K562 (cell line): Measurements from ENCODE around the gene TRANK1. TPM values are rescaled to one million over a fixed set of nuclear protein-coding genes. Genes with fewer than 3 reads are reported as not detected.

Experiments
- ATAC-seq: fragments of 200-7000 bp; cut with Tn5 transposase; 3 replicates; pipeline ENCODE4 v1.9.1; 2020; ENCODE audit warnings: moderate library complexity
- BruUV-seq: library from RNA; stranded (reverse); fragments of 400-500 nt; replicated peaks from 2 replicates; lab custom pipeline; 2021; lab: Mats Ljungman, UMichigan
- CTCF ChIA-PET: fragments of 300-600 bp; formaldehyde crosslinking; extraction: SDS; loops from one replicate; lab custom pipeline; 2021; ENCODE audit warnings: low intra/inter-chr PET ratio; lab: Yijun Ruan, JAX
- POLR2A ChIA-PET: fragments of 300-600, 350-650 bp; sonication (Branson Sonifier 250); formaldehyde crosslinking; extraction: SDS; loops from one replicate; lab custom pipeline; 2021; ENCODE audit warnings: antibody characterized with exemption, inconsistent platforms; lab: Yijun Ruan, JAX
- DNase-seq, 4 experiments: peaks; one replicate each; pipeline versions ENCODE4 v3.0.0 to v3.0.0-alpha.2; 2011 to 2018; ENCODE audit warnings: low spot score in 3 of 4, mixed read lengths in 3 of 4; ENCODE audit errors: extremely low read depth in 1 of 4
- FAIRE-seq: peaks from 2 replicates; lab custom pipeline; 2011; peaks lifted over from hg19 to GRCh38; lab: Jason Lieb, UNC
- H2AFZ ChIP-seq: 2 replicates; pipeline ENCODE4 v1.6.0; 2011; ENCODE audit warnings: low read depth, low read length, control low read depth, inconsistent platforms
- H3K27ac ChIP-seq: fragments of 200-600 bp; 3 replicates; pipeline ENCODE4 v1.8.0; 2011; ENCODE audit warnings: low read depth, mild to moderate bottlenecking, control low read depth, inconsistent platforms, low read length, moderate library complexity, mixed read lengths; ENCODE audit errors: extremely low read depth
- H3K27me3 ChIP-seq, 2 experiments: fragments of 300-600 bp in 1 of 2; 2 replicates in 1 of 2; 3 replicates in 1 of 2; pipeline versions ENCODE4 v1.6.0 to v1.8.0; 2011; ENCODE audit warnings: inconsistent platforms in 2 of 2, low read length in 2 of 2, mild to moderate bottlenecking in 1 of 2, mixed read lengths in 1 of 2, moderate library complexity in 1 of 2; ENCODE audit not compliant: control insufficient read depth in 2 of 2, insufficient read depth in 2 of 2
- H3K36me3 ChIP-seq: fragments of 300-600 bp; 3 replicates; pipeline ENCODE4 v1.8.0; 2011; ENCODE audit warnings: mild to moderate bottlenecking, low read length, inconsistent platforms; ENCODE audit not compliant: control insufficient read depth, insufficient read depth
- H3K4me1 ChIP-seq, 2 experiments: fragments of 200-600 bp in 1 of 2; replicated peaks in 1 of 2; 2 replicates in 1 of 2; 3 replicates in 1 of 2; pipeline versions ENCODE4 v1.5.1 to v1.8.0; 2011; ENCODE audit warnings: inconsistent platforms in 2 of 2, low read length in 2 of 2, mild to moderate bottlenecking in 1 of 2, mixed read lengths in 1 of 2, moderate library complexity in 1 of 2; ENCODE audit not compliant: control insufficient read depth in 2 of 2, insufficient read depth in 2 of 2
- H3K4me2 ChIP-seq: 2 replicates; pipeline ENCODE4 v1.6.1; 2011; ENCODE audit warnings: low read length, control low read depth, inconsistent platforms, mixed read lengths; ENCODE audit not compliant: insufficient read depth
- H3K4me3 ChIP-seq: fragments of 200-600 bp; sonication (generic), shearing (Covaris generic); 2 replicates; pipeline ENCODE4 v1.5.1; 2016; ENCODE audit warnings: control low read depth, inconsistent platforms
- H3K79me2 ChIP-seq: fragments of 200-600 bp; 3 replicates; pipeline ENCODE4 v1.8.0; 2011; ENCODE audit warnings: low read length, inconsistent platforms; ENCODE audit not compliant: control insufficient read depth, insufficient read depth
- H3K9ac ChIP-seq, 2 experiments: 2 replicates each; pipeline versions ENCODE4 v1.6.0 to v1.6.1; 2011; ENCODE audit warnings: low read depth in 2 of 2, low read length in 2 of 2, control low read depth in 1 of 2, inconsistent platforms in 1 of 2, mild to moderate bottlenecking in 1 of 2, mixed read lengths in 1 of 2; ENCODE audit not compliant: insufficient read depth in 1 of 2
- H3K9me1 ChIP-seq: one replicate; pipeline ENCODE4 v1.6.0; 2011; ENCODE audit warnings: inconsistent platforms, mild to moderate bottlenecking, low read length, moderate library complexity; ENCODE audit not compliant: control insufficient read depth, insufficient read depth
- H3K9me3 ChIP-seq: replicated peaks from 2 replicates; pipeline ENCODE4 v1.5.1; 2011; ENCODE audit warnings: low read depth, low read length, inconsistent platforms; ENCODE audit not compliant: control insufficient read depth, insufficient read depth
- H4K20me1 ChIP-seq: replicated peaks from 2 replicates; pipeline ENCODE4 v1.6.1; 2011; ENCODE audit warnings: low read length, inconsistent platforms, mixed read lengths; ENCODE audit not compliant: control insufficient read depth, insufficient read depth
- EWSR1 ChIP-seq: fragments of 450-650 bp; IDR thresholded peaks from 2 replicates; pipeline ENCODE4 v1.6.1; 2018; ENCODE audit warnings: borderline replicate concordance, mild to moderate bottlenecking, low read depth, moderate library complexity; ENCODE audit not compliant: partially characterized antibody
- FOXJ2 ChIP-seq: fragments of 200-800 bp; sonication (Bioruptor generic); IDR thresholded peaks from 2 replicates; pipeline ENCODE4 v1.6.1; 2016; ENCODE audit warnings: missing genetic modification characterization, missing compliant biosample characterization
- MYBL2 ChIP-seq, 2 experiments: fragments of 450-650 bp in 1 of 2; sonication (generic) in 1 of 2; formaldehyde crosslinking in 1 of 2; IDR thresholded peaks; 2 replicates each; pipeline versions ENCODE4 v1.6.1 to v1.8.1; 2017 to 2022; ENCODE audit warnings: borderline replicate concordance in 1 of 2, inconsistent platforms in 1 of 2, low read depth in 1 of 2, mild to moderate bottlenecking in 1 of 2, missing genetic modification reagents in 1 of 2, moderate library complexity in 1 of 2
- NELFE ChIP-seq: IDR thresholded peaks from 2 replicates; pipeline ENCODE4 v1.6.1; 2011; ENCODE audit warnings: mild to moderate bottlenecking; ENCODE audit not compliant: insufficient read depth, insufficient read length
- SRSF9 ChIP-seq: fragments of 200-400 bp; formaldehyde crosslinking; IDR thresholded peaks from 2 replicates; pipeline ENCODE4 v1.6.1; 2017; ENCODE audit warnings: low read depth, low read length, borderline replicate concordance
- ZNF764 ChIP-seq: fragments of 250-450 bp; sonication (Bioruptor Pico); IDR thresholded peaks from 2 replicates; pipeline ENCODE4 v1.4.0; 2020; ENCODE audit warnings: low read depth, mild to moderate bottlenecking, moderate library complexity
- ZNF785 ChIP-seq: fragments of 250-450 bp; sonication (Bioruptor Pico); IDR thresholded peaks from 2 replicates; pipeline ENCODE4 v1.4.0; 2020; ENCODE audit warnings: mild to moderate bottlenecking
- WGBS: fragments of 100-300 bp; shearing (Covaris generic); methylation state at CpG from one replicate; pipeline ENCODE4 v1.1.6; 2016; ENCODE audit warnings: low coverage, mixed read lengths; ENCODE audit not compliant: insufficient coverage; ENCODE audit errors: missing lambda C conversion rate; 5-methylcytosine and 5-hydroxymethylcytosine counted together
- in situ Hi-C: fragments of 300-500 bp; cut with MboI; formaldehyde crosslinking; loops from 4 replicates; pipeline ENCODE4 v1.15.0; 2018; ENCODE audit warnings: inconsistent platforms, mixed read lengths
- intact Hi-C: fragments of 100-400 bp; cut with micrococcal nuclease; formaldehyde crosslinking; loops from 2 replicates; pipeline ENCODE4 v1.14.2; 2022
- polyA plus RNA-seq, 8 experiments: library from polyadenylated mRNA; depleted of rRNA in 4 of 8; stranded (reverse) in 5 of 8; unstranded in 3 of 8; fragments of >200 nt; fragmentation: Nextera tagmentation in 2 of 8; fragmentation: Illumina TruSeq in 1 of 8; extraction: Ambion mirVana in 2 of 8; extraction: Trizol in 1 of 8; gene quantifications; 2 replicates each; pipeline versions ENCODE4 v1.2.1 to v1.2.3, GENCODE V29; 2011 to 2014; ENCODE audit warnings: inconsistent platforms in 1 of 8, missing spikeins in 1 of 8
- total RNA-seq, 7 experiments: library from RNA; depleted of rRNA in 6 of 7; stranded (reverse); fragments of >200 nt in 6 of 7; fragmentation: Illumina TruSeq in 2 of 7; extraction: Trizol in 2 of 7; gene quantifications; 2 replicates each; pipeline versions ENCODE4 v1.2.1 to v1.2.3, GENCODE V29; 2011 to 2021; ENCODE audit warnings: low replicate concordance in 1 of 7
- TF ChIP-seq, protein P1 (sequence below): fragments of 250-450 bp; sonication (Bioruptor Pico); IDR thresholded peaks from 2 replicates; pipeline ENCODE4 v1.5.0; 2020; ENCODE audit warnings: mild to moderate bottlenecking
- TF ChIP-seq, protein P2 (sequence below): fragments of 450-650 bp; IDR thresholded peaks from 2 replicates; pipeline ENCODE4 v1.6.1; 2016; ENCODE audit warnings: borderline replicate concordance
- TF ChIP-seq, protein P3 (sequence below): fragments of 450-650 bp; conservative IDR thresholded peaks from 2 replicates; pipeline ENCODE4 v1.6.1; 2016; ENCODE audit warnings: missing genetic modification characterization, low read depth, mild to moderate bottlenecking, control low read depth, missing compliant biosample characterization

Gene TRANK1
- total and polyA plus RNA-seq, 9 of the 15 experiments (the other 6 are each of a cell fraction or from before 2014, with no cell fraction given), result 0.41 to 5.3 (median 2.1) TPM

GRCh38 chr3:36796161-36796560 lies 148.7 kb downstream of the TRANK1 start (continued):
- TF ChIP-seq MYBL2 (IDR thresholded peaks at IDR 0.05; ENCODE audit: low read depth) (no peak), MYBL2 (CRISPR knock-in tag; IDR thresholded peaks at IDR 0.05; ENCODE audit: borderline replicate concordance) (no peak)

- H3K4me2 ChIP-seq, result no peak overlapping the region
- H4K20me1 ChIP-seq, result no peaks in the 10 kb centered on the region
- TF ChIP-seq, protein P1, sequence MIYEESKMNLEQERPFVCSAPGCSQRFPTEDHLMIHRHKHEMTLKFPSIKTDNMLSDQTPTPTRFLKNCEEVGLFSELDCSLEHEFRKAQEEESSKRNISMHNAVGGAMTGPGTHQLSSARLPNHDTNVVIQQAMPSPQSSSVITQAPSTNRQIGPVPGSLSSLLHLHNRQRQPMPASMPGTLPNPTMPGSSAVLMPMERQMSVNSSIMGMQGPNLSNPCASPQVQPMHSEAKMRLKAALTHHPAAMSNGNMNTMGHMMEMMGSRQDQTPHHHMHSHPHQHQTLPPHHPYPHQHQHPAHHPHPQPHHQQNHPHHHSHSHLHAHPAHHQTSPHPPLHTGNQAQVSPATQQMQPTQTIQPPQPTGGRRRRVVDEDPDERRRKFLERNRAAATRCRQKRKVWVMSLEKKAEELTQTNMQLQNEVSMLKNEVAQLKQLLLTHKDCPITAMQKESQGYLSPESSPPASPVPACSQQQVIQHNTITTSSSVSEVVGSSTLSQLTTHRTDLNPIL (CRISPR knock-in tag), result no peak
- no peak for TF ChIP-seq NELFE
- no peak for TF ChIP-seq FOXJ2 (tag)
- TF ChIP-seq, protein P2, sequence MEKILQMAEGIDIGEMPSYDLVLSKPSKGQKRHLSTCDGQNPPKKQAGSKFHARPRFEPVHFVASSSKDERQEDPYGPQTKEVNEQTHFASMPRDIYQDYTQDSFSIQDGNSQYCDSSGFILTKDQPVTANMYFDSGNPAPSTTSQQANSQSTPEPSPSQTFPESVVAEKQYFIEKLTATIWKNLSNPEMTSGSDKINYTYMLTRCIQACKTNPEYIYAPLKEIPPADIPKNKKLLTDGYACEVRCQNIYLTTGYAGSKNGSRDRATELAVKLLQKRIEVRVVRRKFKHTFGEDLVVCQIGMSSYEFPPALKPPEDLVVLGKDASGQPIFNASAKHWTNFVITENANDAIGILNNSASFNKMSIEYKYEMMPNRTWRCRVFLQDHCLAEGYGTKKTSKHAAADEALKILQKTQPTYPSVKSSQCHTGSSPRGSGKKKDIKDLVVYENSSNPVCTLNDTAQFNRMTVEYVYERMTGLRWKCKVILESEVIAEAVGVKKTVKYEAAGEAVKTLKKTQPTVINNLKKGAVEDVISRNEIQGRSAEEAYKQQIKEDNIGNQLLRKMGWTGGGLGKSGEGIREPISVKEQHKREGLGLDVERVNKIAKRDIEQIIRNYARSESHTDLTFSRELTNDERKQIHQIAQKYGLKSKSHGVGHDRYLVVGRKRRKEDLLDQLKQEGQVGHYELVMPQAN, result no peak
- TF ChIP-seq EWSR1, result no peak
- TF ChIP-seq SRSF9, result no peak
- TF ChIP-seq, protein P3, sequence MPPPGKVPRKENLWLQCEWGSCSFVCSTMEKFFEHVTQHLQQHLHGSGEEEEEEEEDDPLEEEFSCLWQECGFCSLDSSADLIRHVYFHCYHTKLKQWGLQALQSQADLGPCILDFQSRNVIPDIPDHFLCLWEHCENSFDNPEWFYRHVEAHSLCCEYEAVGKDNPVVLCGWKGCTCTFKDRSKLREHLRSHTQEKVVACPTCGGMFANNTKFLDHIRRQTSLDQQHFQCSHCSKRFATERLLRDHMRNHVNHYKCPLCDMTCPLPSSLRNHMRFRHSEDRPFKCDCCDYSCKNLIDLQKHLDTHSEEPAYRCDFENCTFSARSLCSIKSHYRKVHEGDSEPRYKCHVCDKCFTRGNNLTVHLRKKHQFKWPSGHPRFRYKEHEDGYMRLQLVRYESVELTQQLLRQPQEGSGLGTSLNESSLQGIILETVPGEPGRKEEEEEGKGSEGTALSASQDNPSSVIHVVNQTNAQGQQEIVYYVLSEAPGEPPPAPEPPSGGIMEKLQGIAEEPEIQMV (tag), result no peak
- no peak for TF ChIP-seq ZNF785
- no peak for TF ChIP-seq ZNF764 (CRISPR knock-in tag)
- 0% methylated on average over 1 of the region's 1 CpG for WGBS
- ChIA-PET CTCF (no interaction called here), POLR2A (no interaction called here)
- H3K4me3 ChIP-seq, result no peak overlapping the region
- no peak overlapping the region for H3K9ac ChIP-seq
- no peaks in the 10 kb centered on the region for H3K79me2 ChIP-seq
- FAIRE-seq, result no peak
- H3K9me1 ChIP-seq, result no peaks in the 10 kb centered on the region
- no peaks in the 10 kb centered on the region for H3K36me3 ChIP-seq
- no peak for DNase-seq
- in situ Hi-C loops, result no loop called here
- intact Hi-C loops, result no loop called here
- no peaks in the 10 kb centered on the region for H3K9me3 ChIP-seq
- H2AFZ ChIP-seq, result no peak overlapping the region
- H3K27ac ChIP-seq, result no peak overlapping the region
- ATAC-seq, result no peak
- H3K27me3 ChIP-seq, result no peaks in the 10 kb centered on the region
- H3K4me1 ChIP-seq, result no peaks in the 10 kb centered on the region
- no TSS peak for BruUV-seq
Measured at GRCh38 chr3:36795622-36796021, 149.2 kb downstream of the TRANK1 start.
